Stimulated activated CD8-positive, alpha-beta memory T cell treated with anti-CD3 and anti-CD28 coated beads, Interleukin-12 subunit alpha, Interleukin-12 subunit beta, amount 100 ng/mL, for 1 hour (primary cell): ENCODE measurements around the gene GLP2R.

Experiments used
- DNase-seq: peaks from one replicate; pipeline ENCODE4 v3.0.0-alpha.2; 2020; ENCODE audit warnings: low read depth

The GLP2R gene

DNA sequence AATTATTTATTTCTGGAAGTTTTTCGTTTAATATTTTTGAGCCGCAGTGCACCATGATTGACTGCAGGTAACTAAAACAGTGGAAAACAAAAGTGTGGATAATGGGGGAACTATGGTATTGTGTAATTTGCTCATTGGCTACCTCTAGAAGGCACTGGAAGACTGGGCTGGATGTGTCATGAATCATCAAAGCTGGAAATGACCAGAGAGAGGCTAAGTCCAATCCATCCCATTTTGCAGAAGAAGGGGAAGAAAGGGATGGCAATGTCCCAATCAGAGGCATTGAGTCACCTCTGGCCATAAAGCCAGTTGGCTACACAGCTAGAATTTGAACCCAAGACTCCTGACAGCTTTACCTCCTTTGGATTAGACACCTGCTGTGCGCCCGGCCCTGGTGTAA lies 29.3 kb downstream of the GLP2R start:
- DNase-seq = no peak

DNA sequence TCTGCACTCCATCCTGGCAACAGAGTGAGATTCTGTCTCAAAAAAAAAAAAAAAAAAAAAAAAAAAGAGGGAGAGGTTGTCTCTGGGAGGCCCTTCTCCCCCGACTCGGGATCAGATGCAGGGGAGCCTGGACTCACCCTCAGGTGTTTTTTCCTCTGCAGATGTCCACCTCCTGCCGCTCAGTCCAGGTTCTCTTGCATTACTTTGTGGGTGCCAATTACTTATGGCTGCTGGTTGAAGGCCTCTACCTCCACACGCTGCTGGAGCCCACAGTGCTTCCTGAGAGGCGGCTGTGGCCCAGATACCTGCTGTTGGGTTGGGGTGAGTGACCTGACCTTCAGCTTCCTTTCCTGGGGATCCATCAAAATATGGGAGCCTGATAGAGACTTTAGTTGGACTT lies 34.1 kb downstream of the GLP2R start:
- no peak for DNase-seq

DNA sequence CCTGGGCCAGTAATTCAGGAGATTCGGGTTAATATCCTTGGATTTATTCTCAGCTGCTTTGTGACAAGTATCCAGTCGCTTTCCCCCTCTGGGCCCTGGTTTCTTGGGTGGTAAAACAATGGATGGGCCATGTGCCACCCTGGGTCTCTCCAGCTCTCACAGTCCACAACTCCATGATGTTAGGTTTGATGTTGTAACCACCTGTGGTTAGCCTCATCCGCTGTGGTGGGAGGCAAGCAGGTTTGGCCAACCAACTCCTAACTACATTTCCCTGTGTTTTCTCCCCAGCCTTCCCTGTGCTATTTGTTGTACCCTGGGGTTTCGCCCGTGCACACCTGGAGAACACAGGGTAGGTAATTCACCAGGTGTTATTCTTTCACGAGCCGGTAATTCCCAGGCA lies 35.1 kb downstream of the GLP2R start:
- no peak for DNase-seq

DNA sequence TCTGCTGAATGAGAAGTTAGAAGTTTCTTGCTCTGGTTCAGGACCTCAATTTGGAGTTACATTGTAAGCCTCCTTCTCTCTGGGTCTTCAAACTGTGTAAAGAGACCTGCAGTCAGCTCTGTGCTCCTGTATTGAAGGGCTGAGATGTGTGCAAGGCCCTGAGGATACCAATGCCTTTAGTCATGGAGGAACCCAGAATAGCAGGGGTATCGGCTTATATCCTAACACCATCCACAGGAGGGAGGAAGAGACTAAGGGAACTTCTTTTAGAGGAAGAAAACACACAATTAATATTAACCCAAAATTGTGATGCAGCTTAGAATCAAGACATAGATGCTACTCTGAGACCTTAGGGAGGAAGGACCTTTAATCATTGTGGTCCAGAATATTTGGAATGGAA lies 36.5 kb downstream of the GLP2R start:
- DNase-seq = no peak

DNA sequence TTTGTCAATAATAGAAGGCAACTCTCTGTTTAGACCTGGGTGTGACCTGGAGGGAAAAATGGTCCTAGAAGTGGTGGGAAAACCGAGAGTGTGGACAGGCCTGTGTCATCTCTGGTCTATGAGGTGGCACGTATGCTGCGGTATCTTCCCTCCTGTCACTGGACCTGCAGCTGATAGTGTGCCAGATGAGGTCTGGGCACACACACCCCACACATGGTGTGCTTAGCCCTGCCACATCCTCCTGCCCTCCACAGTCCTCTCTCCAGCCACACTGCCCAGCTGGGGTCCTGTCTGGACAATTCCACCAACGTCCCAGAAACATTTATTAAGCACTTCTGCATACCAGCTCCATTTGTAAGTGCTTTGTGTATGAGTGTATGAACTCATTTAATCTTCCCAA lies 37.2 kb downstream of the GLP2R start:
- no peak for DNase-seq

DNA sequence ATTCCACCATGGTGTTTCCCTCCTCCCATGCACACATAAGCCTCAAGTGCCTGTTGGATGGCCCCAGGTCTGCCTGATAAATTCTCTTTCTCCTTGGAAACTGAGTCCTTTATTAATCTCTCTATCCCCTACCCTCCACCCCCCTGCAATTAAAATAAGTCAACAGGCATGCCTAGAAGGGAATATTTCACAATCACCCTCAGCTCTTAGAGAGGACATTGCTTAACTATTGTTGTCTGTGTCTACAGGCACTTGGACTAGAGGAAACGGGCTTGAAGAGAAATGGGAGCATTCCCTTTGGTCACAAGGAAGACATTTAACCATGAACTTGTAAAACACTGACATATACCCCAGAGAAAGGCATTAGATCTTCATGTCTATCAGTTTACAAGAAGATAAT lies 39.9 kb downstream of the GLP2R start:
- DNase-seq = no peak

DNA sequence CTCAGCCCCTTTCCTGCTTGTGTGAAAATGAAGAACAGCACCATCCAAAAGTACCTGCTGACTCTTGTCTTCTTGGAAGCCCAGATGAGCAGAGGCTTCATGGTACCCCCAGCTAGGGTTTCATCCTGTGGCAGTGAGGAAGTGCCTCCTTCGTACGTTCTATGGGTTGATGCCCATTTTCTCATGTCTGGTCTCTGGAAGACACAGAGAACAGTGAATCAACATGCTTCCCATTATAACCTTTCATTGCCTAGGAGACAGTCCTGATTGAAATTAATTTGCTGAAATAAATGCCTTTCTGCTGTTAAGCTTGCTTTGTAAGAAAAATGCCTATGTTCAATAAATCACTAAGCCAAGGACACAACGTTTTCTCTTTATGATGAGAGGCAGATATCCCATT lies 42.8 kb downstream of the GLP2R start:
- DNase-seq = no peak

DNA sequence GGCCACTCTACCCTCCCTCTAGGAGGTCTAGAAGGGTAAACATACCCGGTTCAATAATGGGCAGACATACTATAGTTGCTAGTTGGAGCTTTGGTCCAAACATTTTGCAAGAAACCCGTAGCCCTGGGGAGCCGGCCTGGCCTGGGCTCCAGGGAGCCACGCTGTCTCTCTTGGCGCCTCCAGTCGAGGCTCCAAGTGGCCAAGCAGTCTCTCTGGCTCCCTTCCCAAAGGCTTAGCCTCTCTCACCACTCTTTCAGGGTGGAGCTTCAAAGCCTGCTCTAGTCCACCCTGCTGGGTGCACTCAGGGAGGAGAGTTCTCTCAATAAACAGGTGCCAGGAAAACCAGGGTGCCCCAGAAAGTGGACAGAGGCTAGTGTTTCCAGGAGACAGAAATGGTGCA lies 47.1 kb downstream of the GLP2R start:
- DNase-seq = no peak

DNA sequence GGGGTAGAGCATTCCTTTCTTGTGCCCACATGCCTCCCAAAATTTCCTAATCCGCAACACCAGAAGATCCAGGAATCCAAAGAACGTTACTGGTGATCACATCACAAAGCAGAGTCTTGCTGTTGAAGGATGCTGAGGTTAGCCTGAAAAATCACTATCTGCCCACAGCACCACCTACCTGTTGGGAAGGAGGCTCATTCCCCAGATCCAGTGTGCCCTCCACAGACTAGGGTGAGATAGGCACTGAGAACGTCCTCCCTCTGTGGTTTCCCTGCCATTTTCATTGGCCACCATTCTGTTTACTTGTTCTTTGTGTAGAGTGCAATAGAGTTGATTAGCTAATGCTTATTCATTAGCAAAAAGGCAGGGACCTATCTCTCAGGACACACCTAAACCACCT lies 49.0 kb downstream of the GLP2R start:
- DNase-seq = no peak

DNA sequence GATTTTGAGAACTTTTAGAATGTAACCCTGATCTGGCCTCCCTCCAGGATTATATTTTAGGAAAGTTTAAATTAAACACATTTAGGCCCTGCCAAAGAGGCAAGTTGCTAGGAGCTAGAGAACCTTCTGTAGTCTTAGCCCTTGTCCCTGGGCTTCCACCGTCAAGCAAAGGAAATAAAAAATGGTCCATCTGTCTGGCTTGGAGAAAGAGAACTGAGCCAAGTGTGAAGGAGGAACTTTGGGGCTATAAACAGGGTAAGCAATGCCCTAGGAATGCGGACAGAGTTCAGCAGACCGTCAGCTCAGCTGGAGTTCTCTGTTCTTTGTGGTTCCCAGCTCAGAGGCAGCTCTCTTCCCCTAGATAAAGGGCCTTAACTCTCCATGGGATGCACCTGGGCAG lies 49.7 kb downstream of the GLP2R start:
- DNase-seq = no peak

DNA sequence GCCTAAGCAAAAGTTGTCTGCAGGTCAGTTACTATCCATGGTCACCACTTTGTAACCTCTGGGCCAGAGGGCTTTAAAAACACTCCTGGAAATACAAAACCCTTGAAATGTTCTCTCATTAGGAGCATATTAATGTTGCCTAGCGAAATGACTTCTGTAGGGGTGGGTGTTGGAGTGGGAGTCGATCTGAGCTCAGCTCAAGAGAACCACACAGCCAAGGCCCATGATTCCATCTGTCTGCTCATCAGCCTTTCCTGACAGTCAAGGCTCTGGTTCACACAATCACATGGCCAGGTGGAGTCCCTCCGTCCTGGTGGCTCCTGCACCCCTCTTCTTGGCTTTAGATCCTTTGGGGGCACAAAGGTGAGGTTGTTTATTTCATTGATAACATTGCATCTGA lies 52.6 kb downstream of the GLP2R start:
- DNase-seq = no peak

DNA sequence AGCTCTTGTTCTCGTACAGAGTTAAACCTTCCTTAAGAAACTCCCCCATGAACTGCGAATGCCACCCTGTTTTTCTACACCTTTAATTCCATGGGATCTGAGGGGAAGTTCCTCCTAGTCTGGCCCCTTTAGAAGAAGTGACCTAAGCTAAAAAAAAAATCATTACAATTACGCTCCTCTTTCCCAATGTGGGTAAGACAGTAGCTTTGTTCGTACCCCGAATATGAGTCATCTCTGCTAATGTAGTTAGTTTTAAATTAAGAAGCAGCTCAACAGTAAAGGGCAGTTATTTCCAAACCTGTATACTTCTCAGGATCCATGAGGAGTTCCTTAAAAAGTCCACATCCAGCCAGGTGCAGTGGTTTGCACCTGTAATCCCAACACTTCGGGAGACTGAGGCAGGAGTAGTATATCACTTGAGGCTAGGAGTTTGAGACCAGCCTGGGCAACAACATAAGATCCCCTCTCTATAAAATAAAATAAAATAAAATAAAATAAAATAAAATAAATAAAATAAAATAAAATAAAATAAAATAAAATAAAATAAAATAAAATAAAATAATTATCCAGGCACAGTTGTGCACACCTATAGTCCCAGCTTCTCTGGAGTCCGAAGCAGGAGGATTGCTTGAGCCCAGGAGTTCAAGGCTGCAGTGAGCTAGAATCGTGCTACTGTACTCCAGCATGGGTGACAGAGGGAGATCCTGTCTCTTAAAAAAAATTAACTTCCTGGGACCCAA lies 53.2 kb downstream of the GLP2R start:
- no peak for DNase-seq

DNA sequence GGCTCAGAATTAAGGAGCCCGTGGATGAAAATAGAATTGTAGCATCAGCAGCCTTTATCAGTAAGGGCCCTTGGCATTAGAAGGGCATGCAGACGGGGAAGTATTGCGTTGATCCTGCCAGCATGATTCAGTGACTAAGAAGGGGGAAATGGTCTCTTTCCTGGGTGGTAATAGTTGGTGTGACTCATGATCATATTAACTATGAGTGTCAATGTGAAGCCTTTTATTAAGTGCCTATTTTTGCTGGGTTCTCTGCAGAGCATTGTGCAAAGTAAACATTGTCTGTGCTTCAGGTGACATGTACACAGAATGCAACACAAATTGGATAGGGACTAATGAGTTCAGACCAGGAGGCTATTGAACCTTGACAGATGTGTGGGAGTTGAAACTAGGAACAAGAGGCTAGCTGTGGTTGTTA lies 54.9 kb downstream of the GLP2R start:
- no peak for DNase-seq

DNA sequence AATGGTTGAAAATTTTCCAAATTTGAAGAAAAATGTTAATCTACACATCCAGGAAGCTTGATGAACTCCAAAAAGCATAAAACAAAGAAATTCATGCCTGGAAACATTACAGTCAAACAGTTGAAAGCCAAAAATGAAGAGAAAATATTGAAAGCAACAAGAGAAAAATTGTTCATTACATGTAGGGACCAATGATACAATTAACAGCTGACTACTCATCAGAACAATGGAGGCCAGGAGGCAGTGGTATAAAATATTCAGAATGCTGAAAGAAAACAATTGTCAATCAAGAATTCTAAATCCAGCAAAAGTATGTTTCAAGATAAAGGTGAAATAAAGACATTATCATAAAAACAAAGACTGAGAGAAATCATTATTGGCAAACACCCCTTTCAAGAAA lies 57.7 kb downstream of the GLP2R start:
- no peak for DNase-seq

DNA sequence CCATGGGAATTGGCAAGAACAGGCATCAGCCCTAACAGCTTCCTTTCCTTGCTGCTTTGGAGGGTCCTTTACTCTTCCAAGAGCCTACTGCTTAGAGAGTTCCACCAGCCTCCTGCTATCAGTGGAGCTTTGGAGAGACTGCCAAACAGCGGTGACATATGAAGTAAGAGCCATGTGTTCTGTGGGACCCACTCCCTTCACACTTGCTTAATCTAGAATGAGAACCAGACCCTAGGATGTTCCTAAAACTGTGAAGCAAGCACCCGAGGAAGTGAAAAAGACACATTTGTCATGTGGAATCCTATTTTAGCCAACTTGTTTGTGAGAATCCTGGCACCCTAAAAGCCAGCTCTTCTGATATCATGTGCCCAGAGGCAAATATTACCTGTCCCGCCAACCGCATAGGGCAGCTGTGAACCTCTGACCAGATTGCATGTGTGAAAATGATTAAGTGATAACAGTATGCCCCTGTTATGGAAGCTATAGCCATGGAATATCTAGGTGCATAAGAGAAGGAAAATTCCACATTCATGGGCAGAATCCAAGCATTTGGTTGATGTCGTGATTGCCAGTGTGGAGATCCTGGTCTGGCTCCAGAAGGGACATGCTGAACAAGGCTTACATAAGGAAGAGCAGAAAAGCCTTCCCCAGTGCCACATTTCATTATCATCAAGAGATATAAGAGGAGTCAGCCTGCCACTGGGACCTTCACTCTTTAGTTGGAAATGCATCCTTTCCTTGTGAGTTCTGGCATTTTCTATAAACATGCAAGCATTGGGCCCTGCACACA lies 60.6 kb downstream of the GLP2R start:
- no peak for DNase-seq

DNA sequence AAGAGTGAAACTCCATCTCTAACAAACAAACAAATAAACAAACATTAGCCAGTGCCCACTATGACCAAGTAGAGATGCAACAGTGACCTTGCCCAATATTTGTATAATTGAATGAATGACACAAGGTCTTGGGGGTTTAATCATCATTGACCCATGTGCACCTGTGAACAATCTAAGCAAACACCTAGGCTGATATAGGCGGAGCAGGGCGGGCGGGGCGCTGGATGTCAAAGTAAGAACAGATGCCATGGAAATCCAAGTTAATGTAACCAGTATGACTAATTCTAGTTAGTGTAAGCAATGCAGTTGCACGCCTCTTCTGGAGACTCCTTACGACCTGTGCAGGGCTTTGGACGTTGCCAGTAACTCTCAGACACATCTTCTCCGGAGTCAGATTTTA lies 61.8 kb downstream of the GLP2R start:
- DNase-seq = no peak

DNA sequence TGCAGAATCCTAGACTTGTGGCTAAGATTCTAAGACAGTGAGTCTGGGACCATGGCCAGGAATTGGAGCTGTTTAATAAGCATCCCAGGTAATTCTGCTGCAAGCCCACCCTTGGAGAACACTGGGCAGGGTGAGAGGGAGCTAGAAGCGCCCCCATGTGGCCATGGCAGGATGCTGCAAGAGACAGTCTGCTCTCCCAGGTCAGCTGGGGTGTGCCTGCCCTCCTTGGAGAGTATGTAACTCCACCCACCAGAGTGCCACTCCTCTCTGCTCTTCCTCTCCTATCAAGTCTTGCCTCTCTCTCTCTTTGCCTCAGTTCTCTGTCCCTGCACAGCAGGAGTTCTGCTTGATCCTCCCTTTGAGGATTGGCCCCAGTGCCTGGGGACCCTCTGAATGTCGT lies 64.4 kb downstream of the GLP2R start:
- DNase-seq = no peak

DNA sequence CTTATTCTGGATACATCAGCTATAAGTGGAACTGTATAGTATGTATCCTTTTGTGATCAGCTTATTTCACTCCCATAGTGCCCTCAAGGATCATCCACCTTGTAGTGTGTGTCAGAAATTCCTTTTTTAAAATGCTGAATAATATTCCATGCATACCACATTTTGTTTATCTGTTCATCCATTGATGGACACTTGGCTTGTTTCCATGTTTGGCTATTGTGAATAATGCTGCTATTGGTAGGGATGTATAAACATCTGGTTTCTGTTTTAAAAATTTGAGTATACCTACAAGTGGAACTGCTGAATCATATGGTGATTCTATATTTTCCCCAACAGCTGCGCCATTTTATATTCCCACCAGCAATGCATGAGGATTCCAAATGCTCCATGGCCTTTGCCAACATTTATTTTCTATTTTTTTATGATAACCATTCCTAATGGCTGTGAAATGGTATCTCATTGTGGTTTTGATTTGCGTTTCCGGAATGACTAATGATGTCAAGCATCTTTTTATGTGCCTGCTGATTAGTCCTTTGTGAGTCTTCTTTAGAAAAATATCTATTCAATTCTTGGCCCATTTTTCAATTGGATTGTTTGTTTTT lies 67.8 kb downstream of the GLP2R start:
- DNase-seq = no peak

DNA sequence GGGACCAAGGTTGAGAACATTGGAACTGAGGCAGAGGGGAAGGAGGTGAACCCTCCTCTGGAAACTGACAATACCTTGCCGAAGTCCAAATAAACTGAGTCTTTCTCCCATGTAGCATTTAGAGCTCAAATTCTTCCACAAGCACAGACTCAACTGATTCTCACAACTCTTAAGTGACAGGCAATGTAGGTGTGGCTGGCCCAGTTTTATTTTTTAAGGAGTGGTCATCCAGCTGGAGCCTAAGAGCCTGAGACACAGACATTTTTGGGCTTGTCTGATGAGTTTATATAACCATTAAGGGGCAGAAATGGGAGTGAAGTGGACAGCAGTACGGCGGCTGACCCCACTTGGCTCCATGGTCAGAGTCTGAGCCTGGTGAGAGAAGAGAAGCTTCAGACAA lies 68.5 kb downstream of the GLP2R start:
- no peak for DNase-seq

DNA sequence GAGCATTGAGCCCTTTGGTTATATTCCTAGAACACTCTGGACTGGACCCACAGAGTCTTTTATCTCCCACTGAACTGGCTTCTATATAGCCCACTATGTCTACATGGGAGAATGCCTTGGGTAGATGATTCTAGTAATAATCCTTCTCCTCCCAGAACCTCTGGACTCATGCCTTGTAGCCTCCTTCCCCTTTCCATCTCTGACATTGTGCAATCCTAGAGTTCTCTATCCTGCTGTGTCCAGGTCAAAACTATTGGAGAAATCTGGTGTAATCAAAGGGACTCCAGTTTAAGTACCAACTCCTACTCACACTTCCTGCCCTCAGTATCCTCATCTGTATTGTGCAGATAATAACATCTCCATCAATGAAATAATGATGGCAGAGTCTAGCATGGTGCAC lies 70.2 kb downstream of the GLP2R start:
- DNase-seq = no peak

DNA sequence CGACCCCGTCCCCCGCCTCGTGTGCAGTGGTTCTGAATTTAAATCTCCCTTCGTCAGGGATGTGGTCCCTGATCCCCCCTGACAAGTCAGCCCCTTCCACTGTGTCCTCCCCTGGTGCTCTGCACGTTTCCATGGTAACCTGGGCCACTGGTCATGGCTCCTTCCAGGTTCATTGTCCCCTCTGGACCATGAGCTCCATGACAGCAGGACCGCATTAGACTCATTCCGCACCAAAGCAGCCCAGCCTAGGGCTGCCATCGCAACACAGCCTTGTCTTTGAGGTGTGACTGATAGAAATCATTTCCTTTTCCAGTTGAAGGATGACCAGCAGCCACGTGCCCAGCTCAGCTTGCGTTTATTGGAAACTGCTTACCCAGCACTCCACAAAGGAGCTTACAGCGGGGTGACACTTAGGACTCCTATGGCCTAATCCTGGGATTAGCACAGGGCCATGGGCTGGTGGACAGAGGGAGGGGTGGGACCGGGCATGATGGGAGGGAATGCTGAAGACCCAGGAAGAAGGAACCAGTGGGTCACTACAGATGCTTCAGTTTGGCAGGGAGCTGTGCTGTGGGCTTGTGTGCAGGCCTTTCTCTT lies 71.7 kb downstream of the GLP2R start:
- no peak for DNase-seq

DNA sequence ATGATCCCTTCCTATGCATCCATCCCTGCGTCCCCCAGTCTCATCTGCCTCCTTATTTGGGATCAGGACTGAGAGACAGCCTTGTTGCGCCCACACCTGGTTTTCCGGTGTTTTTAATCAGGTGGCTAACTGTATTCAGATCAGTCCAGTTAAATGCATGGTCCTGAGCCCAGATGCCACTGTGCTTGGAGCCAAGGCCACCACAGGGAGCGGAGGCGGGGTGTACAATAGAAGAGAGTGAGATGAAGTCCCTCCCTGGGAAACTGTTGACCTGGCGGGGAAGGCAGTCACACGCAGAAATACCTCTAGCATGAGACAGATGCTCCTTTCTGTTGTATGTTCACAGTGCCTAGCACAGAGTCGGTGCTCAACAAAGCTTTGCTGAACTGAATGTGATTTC lies 73.1 kb downstream of the GLP2R start:
- no peak for DNase-seq
